Right lobe of liver (tissue), 4 donors: ENCODE data around the gene MGA.

Source experiments
- CTCF ChIP-seq, 4 donors: fragments of 200-600 bp in 3 of 4; fragments of 450-650 bp in 1 of 4; IDR thresholded peaks; one replicate each; pipeline versions ENCODE4 v1.5.1 to v1.8.0; 2016 to 2022; ENCODE audit warnings: antibody characterized with exemption in 4 of 4, mild to moderate bottlenecking in 2 of 4
- POLR2A ChIP-seq: fragments of 450-650 bp; IDR thresholded peaks from one replicate; pipeline ENCODE4 v1.6.1; 2017; ENCODE audit warnings: antibody characterized with exemption, mild to moderate bottlenecking
- donor health status: DM: no; HTN: no; CAD: no.
- donor health status: DM: no; HTN: no; CAD: no.
- donor health status: DM: no; HTN: yes; CAD: no.

- TF ChIP-seq CTCF (IDR thresholded peaks at IDR 0.05) (no peak), POLR2A (no peak)
Observed at GRCh38 chr15:41727143-41727542, 66.9 kb downstream of the MGA start.
